DMS79 (cell line): ENCODE measurements around the gene AOPEP.
"Not testable (repeated sequence)": the region's sequence is repeated elsewhere in the genome, so short reads cannot be mapped to it uniquely, and the experiment has no call there.

Experiments
- DNase-seq: peaks from one replicate; lab custom pipeline; 2025; lab: John Stamatoyannopoulos, UW

The AOPEP gene

GRCh38 chr9:94960964-94961363 is 234.5 kb downstream of the AOPEP start:
- DNase-seq: no peak

DNA sequence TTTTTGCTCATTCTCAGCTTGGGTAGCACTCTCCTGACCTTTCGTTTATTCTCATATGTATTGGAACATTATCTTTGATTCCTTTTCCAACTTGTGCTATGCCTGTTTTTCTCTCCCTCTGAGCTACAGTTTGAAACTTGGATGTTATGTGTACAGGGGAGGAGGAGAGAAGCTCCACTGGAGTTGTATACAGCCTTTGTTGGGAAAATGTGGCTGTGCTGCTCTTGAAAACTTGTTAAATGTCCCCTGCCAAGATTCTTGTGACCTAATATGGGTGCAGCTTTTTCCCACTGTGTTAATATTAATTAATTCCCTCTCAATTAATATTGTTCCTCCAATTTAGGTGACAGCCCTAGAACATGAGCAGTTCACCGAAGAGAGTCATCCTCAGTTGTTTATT is 235.4 kb downstream of the AOPEP start:
- no peak for DNase-seq

- not testable (repeated sequence) for DNase-seq
Observed at GRCh38 chr9:94965631-94966030, 239.1 kb downstream of the AOPEP start.

DNA sequence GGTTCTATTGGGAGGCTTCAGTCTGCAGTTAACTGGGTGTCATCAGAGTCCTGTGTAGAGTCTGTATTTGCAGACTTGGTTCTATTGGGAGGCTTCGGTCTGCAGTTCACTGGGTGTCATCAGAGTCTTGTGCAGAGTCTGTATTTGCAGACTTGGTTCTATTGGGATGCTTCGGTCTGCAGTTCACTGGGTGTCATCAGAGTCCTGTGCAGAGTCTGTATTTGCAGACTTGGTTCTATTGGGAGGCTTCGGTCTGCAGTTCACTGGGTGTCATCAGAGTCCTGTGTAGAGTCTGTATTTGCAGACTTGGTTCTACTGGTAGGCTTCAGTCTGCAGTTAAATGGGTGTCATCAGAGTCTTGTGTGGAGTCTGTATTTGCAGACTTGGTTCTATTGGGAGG is 239.5 kb downstream of the AOPEP start:
- not testable (repeated sequence) for DNase-seq

- DNase-seq: no peak
Observed at GRCh38 chr9:94967482-94967881, 241.0 kb downstream of the AOPEP start.

DNA sequence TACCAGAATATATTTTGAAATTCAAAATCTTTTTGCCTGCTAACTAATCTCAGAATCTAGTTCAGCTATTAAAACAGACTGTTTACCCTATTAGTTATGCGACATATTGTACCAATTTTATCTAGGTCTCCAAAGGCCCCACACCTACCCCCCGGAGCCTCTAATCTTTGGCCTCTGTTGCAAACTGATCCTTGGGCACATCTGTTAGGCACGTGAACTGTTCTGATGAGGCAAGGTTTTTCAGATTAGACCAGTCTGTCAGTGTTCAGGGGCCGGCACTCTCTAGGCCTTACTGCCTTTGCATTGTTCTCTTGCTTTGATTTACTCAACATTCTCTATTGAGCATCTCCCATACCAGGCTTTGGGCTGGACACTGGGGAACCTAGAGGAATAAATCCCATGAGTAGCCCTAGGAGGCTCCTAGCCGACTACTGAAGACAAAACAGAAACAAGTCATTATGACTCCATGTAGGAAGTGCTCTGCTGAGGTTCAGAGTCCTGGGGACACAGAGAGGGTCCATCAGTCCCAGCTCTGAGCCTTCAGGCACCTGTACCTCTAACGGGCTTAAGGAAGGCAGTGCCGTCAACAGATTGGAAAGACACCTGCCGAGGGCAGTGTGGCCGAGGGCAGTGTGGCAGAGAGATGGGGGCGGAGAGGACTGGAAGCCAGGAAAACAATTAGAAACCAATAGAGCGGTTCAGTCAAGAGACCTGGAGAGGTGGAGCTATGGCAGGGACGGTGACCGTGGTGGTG is 245.1 kb downstream of the AOPEP start:
- DNase-seq: peak; percentile 42

DNA sequence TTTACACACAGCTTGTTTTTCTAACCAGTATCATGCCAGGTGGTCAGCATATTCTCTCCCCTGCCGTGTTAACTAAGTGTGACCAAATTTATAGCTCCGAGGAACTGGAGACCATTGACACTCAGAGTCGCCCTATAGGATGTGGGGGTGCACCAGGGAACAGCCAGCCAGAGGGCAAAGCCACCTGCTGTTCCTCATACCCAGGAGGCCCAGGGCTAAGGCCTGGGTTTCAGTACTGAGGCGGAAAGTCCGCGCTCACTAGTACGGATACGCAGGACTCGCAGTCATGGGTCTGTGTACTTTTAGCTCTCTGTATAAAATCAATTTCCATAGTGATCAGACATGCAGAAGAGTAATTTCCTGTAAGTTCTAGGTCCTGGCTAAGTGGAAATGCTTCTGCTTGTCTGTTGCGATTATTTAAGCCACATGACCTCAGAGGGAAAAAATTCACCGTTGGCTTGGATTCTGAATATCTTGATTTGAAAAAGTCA is 247.0 kb downstream of the AOPEP start:
- no peak for DNase-seq

DNA sequence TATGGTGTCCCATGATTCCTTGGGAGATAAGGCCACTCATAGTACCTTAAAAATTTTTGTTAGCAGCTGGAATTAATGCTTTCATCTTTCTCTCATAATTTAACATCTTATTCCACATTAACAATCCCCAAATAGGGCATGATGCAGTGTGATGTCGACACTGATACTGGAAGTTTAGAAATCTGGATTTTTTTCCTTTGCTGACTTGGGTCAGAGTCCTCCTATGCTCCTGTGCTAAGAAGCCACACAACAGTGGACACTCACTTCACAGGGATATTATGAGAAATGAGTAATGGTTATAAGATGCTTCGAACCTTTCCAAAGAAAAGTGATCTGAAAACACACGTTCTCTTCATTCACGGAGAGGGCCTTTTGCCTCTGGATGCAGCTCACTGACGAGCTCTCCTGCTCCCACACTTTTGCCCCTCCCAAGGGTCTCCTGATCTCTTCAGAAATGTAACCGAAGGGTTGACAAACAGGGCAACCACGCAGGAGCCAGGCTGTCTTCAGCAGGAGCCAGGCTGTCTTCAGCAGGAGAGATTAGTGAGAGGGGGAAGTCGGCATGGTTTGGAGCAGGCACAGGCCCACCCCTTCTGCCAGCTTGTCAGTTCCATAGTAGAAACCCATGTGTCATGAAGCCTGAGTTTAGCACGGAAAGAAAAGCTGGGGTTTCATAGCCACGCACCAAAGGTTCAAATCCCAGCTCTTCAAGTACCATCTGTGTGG is 247.8 kb downstream of the AOPEP start:
- DNase-seq: no peak

- DNase-seq: no peak
Observed at GRCh38 chr9:94975480-94975879, 249.0 kb downstream of the AOPEP start.

DNA sequence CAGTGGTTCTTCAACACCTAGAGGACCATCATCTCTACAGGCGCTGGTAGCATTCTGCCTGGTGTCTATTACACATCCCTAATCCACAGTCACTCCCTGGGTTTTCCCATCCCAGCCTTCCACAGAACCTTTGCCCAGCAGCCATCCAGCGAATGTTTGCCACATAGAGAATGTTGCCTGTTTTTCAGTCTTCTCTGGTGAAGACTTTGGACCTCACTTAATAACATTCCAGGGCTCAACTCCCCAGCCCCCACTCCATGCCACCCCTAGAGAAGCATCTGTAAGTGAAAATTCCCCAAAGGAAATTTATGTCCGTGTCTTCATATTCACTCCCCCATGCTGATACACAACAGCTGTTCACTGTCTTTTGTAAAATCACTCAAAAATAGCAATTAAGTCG is 249.6 kb downstream of the AOPEP start:
- no peak for DNase-seq

DNA sequence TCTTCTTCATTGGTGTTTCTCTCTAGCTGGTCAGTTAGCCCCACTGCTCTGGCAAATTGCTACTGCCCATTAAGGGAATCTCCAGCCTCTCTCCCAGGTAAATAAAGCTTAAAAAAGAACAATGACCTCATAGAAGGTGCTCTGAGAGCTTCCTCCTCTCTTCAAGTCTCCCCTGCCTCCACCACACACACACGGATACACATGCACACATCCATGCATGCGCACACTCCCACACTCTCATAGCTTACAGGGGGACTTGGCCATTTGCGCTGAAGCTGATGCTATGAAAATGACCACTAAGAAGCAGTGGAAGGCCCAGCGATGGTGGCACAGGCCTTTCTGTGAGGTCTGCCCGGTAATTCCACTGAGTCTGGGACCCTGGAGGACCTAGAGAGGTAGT is 250.9 kb downstream of the AOPEP start:
- DNase-seq: no peak

- DNase-seq: no peak
Observed at GRCh38 chr9:94979904-94980507, 253.5 kb downstream of the AOPEP start.

DNA sequence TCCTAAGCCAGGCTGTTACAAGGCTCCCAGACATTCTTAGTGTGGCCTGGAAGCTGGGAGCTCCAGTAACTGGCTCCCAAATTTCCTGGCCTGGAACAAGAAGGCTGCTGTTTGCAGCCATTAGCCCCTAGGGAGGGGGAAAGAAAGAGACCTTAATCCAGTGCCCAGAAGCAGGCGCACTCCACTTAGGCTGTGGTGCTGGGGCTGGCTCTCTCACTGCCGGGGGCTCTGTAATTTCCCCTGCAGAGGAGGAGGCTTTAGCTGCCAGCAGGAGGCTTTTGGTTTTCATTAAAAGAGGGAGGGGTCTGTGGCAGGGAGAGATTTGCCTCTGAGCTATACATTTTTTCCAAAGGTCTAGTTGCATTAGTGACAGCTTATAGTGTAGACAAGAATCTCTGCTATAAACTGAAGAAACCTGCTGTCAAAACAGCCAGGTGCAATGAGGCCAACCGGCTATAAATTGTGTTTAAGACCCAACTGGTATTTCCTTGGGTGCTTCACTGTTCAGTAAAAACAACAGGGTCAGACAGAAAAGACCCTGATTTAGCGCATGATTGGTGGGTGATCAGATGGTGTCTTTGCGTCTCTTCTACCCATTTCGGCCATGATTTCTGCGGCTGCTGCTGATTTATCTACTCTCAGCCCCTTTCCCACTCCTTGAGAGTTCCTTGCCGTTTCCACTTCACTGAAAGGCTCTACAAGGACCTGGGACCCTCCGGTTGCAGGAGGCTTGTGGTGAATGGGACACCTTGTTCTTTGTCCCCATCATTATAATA is 254.6 kb downstream of the AOPEP start:
- no peak for DNase-seq

DNA sequence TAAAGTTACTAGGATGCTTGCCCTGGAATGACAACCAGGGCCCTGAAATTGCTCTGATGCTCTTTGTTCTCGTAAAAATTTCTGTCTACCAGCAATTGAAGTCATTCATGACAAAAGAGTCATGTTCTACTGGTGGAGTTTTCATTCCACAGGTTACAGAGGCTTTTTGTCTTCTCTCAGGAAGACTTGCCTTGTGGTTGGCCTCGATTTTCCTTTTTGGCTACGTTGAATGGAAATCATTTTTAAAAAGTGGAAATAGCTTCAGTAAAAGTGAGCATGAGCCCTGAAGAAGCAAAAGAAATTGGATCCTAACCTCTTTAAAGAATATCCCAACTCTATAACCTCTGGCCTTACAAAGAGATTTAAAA is 255.2 kb downstream of the AOPEP start:
- DNase-seq: no peak

GRCh38 chr9:94982211-94982610 is 255.7 kb downstream of the AOPEP start:
- no peak for DNase-seq

DNA sequence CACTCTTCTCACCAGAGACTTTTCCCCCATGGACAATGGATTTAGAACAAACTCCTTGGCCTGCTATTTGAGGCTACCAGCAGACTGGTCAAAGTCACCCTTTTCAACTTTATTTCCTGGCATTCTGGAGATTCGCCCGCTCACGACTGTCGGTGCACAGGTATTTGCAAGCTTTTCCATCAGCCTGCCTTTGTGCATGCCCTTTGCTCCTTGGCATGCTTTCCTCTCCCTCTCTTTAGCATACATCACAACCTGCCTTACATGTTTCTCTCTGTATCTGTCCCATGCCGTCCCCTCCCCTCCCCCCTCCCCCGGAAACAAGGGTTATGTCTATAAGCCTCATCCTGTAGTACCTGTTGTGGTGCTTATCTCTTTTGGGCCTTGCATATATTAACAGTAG is 257.1 kb downstream of the AOPEP start:
- DNase-seq: no peak

DNA sequence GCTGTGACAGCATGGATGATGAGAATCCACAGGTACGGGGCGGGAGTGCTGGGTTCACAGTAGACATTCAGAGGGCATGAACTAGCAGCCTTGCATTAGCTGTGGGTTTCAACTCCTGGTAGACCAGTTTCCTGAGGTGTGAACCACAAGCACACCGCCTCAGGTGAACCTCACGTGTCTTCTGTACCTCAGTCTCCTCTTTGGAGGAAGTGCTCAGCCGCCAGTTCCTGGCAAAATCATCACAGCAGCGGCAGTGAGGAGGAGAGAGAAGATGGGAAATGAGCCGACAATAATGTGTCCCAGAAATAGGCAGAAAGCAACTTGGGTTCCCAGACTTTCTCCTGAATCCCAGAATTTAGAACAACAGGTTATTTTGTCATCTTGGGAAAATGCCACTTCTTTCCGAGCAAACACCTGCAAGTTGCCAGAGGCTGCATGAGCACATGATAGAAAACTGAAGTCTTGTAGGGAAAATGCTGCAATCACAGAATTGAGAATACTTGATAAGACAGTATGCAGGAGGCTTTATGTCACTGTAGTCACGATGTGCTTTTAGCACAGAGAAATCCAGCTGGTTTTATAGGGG is 258.5 kb downstream of the AOPEP start:
- no peak for DNase-seq

DNA sequence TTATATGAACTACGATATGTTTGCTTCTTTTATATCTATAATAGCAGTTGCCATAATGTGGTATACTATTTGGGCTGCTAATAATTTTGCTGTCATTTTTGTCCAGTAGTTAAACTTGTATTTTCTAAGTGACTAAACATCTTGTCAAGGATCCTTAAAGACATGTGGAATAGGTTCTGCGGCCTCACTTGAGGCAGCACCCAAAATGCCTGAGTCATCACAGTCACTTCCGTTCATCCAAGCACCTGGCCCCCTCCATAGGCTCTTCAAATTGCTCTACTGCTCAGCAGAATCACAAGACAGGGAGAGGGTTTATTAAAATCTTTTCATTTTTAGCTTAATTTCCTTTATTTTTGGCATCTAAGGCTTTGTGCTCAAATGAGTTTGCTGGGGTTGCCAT is 259.1 kb downstream of the AOPEP start:
- no peak for DNase-seq

DNA sequence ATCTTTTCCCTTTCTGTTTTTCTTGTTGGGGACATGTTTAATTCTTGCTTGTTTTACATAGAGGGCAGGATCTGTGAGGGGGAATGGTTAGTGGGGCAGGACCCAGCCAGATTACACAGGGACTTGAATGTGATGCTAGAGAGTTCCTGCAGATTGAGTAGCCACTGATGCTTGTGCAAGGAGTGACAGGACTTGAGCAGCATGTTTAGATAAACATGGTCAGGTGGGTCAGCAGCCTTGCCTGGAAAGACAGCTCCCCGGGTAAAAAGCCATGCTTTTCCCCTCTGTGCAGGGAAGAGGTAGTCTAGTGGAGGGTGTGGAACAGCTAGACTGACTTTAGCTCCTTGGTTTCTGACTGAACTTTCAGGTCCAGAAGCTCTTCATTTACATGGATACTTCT is 261.2 kb downstream of the AOPEP start:
- DNase-seq: no peak

DNA sequence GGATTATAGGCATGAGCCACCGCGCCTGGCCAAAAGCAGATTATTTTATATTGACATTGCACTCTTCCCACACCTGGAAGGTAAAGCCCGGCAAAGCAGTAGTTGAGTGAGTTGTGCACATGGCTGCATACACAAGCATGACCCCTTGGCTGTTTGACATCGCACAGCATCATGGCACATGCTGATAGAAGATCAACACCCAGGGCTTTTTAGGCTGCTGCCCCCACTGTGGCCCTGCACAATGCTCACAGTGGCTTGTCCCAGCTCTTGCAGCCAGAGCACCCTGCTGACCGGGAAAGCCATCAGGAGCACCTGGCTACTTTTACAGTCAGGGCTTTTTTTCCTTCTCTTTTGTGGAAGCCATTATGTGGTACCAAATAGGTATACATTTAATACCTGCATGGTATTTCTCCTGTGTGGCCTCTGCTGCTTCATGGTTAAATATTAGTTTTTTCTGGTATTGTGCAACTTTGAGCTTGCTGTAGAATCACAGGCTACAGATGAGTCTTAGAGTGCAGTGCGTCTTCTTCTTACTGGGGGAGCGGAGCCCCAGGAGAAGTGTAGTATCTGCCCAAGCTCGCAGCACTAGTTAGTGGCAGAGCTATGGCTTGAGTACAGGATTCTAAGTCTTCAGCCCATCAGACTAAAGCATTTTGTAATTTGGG is 264.5 kb downstream of the AOPEP start:
- DNase-seq: no peak
